ENCODE results near the gene TMEM220.

The TMEM220 gene

DNA sequence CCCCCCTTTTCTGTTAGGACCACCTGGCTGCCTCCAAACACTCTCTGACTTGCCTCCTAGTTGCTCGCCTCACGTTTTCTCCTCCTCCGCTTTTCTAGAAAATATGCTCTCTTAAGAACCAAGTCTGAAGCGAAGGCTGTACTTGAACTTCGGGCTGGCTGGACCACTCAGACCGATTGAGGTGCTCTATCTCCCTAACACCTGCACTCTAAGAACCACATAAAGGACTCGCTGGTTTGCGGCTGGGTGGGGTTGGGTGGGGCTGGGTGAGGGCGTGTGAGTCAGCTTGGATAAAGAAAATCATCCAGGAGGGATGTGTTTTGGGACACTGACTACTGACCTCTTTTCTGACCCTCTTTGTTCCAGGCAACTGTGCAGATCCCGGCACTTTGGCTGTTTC is 22.9 kb upstream of the TMEM220 start:
- Histone ChIP-seq H3K9ac (ENCODE audit: low read length) (no peak overlapping the region), H4K20me1 (ENCODE audit: insufficient read depth, low read length) (no peaks in the 10 kb centered on the region), H3K4me1 (ENCODE audit: low read length) (no peaks in the 10 kb centered on the region), H3K4me3 (ENCODE audit: low read length) (no peak overlapping the region), H3K36me3 (replicated peaks; ENCODE audit: low read depth, low read length) (no peaks in the 10 kb centered on the region), H3K27ac (ENCODE audit: low read length) (no peak overlapping the region), H3K4me2 (ENCODE audit: low read length) (no peak overlapping the region), H3K9me3 (ENCODE audit: insufficient read depth, low read length) (no peaks in the 10 kb centered on the region), H3K79me2 (ENCODE audit: low read length) (no peaks in the 10 kb centered on the region), H3K27me3 (ENCODE audit: low read depth, low read length) (no peaks in the 10 kb centered on the region), H2AFZ (ENCODE audit: low read depth, low read length) (no peak overlapping the region)
- TF ChIP-seq, protein P1, sequence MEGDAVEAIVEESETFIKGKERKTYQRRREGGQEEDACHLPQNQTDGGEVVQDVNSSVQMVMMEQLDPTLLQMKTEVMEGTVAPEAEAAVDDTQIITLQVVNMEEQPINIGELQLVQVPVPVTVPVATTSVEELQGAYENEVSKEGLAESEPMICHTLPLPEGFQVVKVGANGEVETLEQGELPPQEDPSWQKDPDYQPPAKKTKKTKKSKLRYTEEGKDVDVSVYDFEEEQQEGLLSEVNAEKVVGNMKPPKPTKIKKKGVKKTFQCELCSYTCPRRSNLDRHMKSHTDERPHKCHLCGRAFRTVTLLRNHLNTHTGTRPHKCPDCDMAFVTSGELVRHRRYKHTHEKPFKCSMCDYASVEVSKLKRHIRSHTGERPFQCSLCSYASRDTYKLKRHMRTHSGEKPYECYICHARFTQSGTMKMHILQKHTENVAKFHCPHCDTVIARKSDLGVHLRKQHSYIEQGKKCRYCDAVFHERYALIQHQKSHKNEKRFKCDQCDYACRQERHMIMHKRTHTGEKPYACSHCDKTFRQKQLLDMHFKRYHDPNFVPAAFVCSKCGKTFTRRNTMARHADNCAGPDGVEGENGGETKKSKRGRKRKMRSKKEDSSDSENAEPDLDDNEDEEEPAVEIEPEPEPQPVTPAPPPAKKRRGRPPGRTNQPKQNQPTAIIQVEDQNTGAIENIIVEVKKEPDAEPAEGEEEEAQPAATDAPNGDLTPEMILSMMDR (IDR thresholded peaks at IDR 0.05; ENCODE audit: low read depth, low read length), result no peak
- TF ChIP-seq EZH2phosphoT487 (IDR thresholded peaks at IDR 0.05; ENCODE audit: low read depth), result no peak

DNA sequence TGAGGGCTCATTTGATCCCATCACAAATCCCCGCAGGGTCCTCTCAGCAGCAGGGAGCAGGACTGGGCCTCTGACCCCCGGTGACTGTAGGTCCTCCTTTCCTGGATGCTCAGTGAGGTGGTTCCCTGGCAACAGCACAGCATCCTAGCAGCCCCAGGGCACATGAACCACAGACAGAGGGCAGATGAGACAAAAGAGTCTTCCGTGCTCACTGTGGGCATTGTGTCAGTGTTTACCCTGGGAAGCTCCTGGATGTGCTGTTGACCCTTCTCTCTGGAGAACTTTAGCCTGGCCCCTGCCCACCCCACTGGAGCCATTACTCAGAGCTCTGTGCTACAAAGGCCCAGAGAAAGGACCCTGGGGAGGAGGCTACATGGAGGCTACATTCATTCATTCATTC is 21.7 kb upstream of the TMEM220 start:
- Histone ChIP-seq H2AFZ (ENCODE audit: low read depth, low read length) (no peak overlapping the region), H3K4me2 (ENCODE audit: low read length) (no peak overlapping the region), H4K20me1 (ENCODE audit: insufficient read depth, low read length) (no peaks in the 10 kb centered on the region), H3K9ac (ENCODE audit: low read length) (no peak overlapping the region), H3K27me3 (ENCODE audit: low read depth, low read length) (no peaks in the 10 kb centered on the region), H3K79me2 (ENCODE audit: low read length) (no peaks in the 10 kb centered on the region), H3K27ac (ENCODE audit: low read length) (no peak overlapping the region), H3K36me3 (replicated peaks; ENCODE audit: low read depth, low read length) (no peaks in the 10 kb centered on the region), H3K4me1 (ENCODE audit: low read length) (no peaks in the 10 kb centered on the region), H3K4me3 (ENCODE audit: low read length) (no peak overlapping the region), H3K9me3 (ENCODE audit: insufficient read depth, low read length) (no peaks in the 10 kb centered on the region)
- TF ChIP-seq EZH2phosphoT487 (IDR thresholded peaks at IDR 0.05; ENCODE audit: low read depth), result no peak
- TF ChIP-seq, protein P1 (IDR thresholded peaks at IDR 0.05; ENCODE audit: low read depth, low read length), result no peak

DNA sequence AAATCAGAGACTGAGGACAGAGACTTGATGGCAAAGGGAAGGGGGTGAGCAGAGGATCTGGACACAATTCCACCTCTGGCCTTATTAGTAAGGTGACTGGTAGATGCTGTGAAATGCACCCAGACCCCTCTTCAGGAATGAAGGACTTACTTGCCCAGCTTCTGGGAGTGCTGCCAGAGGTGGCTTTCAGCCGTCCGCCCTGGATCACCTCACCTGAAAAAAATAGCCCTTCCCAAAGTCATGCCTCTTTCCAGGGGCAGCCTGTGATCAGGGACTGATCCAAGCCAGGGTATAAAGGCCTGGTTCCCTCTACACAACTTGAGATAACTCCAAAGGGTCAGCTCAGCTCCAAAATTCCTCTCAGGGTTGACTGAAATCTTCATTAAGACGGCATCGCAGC is 20.4 kb upstream of the TMEM220 start:
- no peak overlapping the region for H3K9ac ChIP-seq (ENCODE audit: low read length)
- H3K36me3 ChIP-seq (replicated peaks; ENCODE audit: low read depth, low read length), result no peaks in the 10 kb centered on the region
- no peak overlapping the region for H2AFZ ChIP-seq (ENCODE audit: low read depth, low read length)
- no peaks in the 10 kb centered on the region for H4K20me1 ChIP-seq (ENCODE audit: insufficient read depth, low read length)
- H3K4me3 ChIP-seq (ENCODE audit: low read length), result no peak overlapping the region
- no peak for TF ChIP-seq EZH2phosphoT487 (IDR thresholded peaks at IDR 0.05; ENCODE audit: low read depth)
- TF ChIP-seq, protein P1 (IDR thresholded peaks at IDR 0.05; ENCODE audit: low read depth, low read length), result no peak
- no peaks in the 10 kb centered on the region; the same call in 1 of the 2 replicates for H3K27me3 ChIP-seq (ENCODE audit: low read depth, low read length)
- H3K27ac ChIP-seq (ENCODE audit: low read length), result no peak overlapping the region
- H3K4me1 ChIP-seq (ENCODE audit: low read length), result no peaks in the 10 kb centered on the region
- H3K4me2 ChIP-seq (ENCODE audit: low read length), result no peak overlapping the region
- no peaks in the 10 kb centered on the region for H3K9me3 ChIP-seq (ENCODE audit: insufficient read depth, low read length)
- no peaks in the 10 kb centered on the region for H3K79me2 ChIP-seq (ENCODE audit: low read length)

DNA sequence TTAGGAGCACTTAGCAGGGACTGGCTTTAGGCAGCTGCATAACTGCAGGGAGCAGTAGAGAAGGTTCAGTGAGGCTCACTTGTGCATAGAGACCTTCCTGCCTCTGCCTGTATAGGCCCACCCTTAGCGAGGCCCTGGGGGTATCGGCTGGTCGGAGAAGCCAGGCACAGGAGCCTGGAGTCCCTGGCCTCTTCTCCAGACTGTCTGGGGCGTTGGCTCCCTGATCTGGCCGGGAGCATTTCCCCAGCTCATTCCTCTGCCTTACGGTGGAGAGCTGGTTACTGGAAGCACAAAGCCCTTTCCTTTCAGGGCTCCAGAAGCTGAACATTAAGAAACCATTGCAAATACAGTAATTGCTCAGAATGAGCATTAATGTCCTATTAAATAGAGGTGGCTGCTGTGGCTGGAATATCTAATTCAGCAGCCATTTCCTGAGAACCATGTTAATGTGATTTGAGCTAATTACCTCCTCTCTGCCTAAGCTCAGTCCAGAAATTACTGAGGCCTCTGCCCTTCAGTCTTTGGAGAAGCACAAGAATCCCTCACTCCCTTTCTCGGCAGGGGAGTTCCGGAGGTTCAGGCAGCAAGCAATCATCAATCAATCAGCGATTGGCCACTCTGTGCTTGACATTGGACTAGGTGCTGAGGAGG is 18.8 kb upstream of the TMEM220 start:
- Histone ChIP-seq H2AFZ (ENCODE audit: low read depth, low read length) (no peak overlapping the region), H3K27ac (ENCODE audit: low read length) (no peak overlapping the region), H3K9me3 (ENCODE audit: insufficient read depth, low read length) (no peaks in the 10 kb centered on the region), H3K4me3 (ENCODE audit: low read length) (no peak overlapping the region), H3K9ac (ENCODE audit: low read length) (no peak overlapping the region), H3K36me3 (replicated peaks; ENCODE audit: low read depth, low read length) (no peaks in the 10 kb centered on the region), H4K20me1 (ENCODE audit: insufficient read depth, low read length) (no peaks in the 10 kb centered on the region), H3K4me2 (ENCODE audit: low read length) (no peak overlapping the region), H3K4me1 (ENCODE audit: low read length) (no peaks in the 10 kb centered on the region), H3K27me3 (ENCODE audit: low read depth, low read length) (no peaks in the 10 kb centered on the region; the same call in 1 of the 2 replicates), H3K79me2 (ENCODE audit: low read length) (no peaks in the 10 kb centered on the region)
- TF ChIP-seq, protein P1 (IDR thresholded peaks at IDR 0.05; ENCODE audit: low read depth, low read length), result no peak
- TF ChIP-seq EZH2phosphoT487 (IDR thresholded peaks at IDR 0.05; ENCODE audit: low read depth), result no peak
